Measurements from ENCODE around the gene SEMA3E.
"Not testable (repeated sequence)": the region's sequence is repeated elsewhere in the genome, so short reads cannot be mapped to it uniquely, and the experiment has no call there.

Gene SEMA3E

DNA sequence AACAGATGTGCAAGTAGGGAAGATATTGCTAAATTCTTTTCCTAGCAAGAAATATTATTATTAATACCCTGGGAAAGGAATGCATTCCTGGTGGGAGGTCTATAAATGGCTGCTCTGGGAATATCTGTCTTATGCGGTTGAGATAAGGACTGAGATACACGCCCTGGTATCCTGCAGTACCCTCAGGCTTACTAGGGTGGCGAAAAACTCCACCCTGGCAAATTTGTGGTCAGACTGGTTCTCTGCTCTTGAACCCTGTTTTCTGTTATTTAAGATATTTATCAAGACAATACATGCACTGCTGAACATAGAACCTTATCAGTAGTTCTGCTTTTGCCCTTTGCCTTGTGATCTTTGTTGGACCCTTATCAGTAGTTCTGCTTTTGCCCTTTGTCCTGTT is 96.4 kb downstream of the SEMA3E start:
- not testable (repeated sequence) for DNase-seq

GRCh38 chr7:83550100-83550499 is 98.8 kb downstream of the SEMA3E start:
- no peak for DNase-seq

- DNase-seq = no peak
These were observed 100.7 kb downstream of the SEMA3E start for GRCh38 chr7:83548250-83548649.

DNA sequence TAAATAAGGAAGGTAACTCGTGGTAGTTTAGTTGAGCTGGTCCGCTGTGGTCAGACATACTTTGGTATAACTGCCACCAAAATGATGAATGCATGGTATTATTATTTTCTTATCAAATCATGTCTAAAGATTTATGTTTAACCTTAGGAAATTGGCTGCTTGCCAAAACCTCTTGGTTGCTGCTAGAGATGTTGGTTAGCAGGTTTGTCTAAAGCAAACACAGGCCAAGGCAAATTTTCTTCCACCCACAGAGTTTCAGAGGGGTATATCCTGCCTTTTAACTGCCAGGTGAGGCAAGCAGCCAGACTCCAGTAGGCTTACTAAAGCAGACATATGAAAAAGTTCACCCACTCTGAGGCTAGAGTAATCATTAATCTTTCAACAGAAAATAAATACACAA is 101.4 kb downstream of the SEMA3E start:
- no peak for DNase-seq

DNA sequence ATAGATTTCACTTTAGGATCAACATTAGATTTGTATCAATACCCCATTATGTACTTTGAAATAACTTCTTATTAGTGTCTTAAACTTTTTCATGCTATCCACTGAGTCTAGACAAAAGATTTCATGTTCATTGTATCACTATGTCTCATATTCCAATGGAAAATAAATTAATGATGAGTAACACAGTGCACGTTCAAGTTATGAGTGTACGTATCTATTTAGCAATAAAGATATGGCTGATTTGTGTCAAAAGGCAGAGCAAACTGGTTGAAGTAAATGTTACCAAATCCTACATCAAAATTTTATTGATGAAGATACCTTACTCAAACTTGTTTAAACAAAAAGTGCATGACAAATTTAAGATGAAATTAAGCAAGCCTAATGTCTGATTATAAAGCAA is 102.4 kb downstream of the SEMA3E start:
- no peak for DNase-seq

- DNase-seq = no peak
These were observed 107.6 kb downstream of the SEMA3E start for GRCh38 chr7:83541187-83541960.

- no peak for DNase-seq
These were observed 114.5 kb downstream of the SEMA3E start for GRCh38 chr7:83534488-83534887.

- DNase-seq = no peak
These were observed 116.7 kb downstream of the SEMA3E start for GRCh38 chr7:83532219-83532618.

GRCh38 chr7:83531766-83532165 is 117.2 kb downstream of the SEMA3E start:
- DNase-seq = no peak

DNA sequence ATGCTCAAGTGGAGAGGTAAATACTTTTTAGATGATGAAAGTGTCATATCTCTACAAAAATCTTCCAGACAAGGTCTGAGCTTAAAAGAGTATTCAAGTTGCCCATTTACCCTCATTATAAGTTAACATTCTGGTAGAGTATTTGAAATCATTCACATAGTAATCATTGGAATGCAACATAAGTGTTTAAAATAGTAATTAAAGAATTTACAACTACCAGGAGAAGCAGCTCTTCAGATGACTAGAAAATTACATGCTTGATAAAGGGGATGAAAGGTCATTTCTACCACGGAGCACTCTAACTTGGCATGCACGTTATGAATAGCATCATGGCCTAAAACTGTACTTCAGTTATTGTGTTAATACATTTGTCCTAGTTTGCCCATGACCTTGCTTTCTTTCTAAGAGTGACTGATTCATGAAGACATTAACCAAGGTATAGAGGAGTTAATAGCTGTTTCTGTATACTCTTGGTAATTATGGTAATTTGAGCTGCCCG is 120.0 kb downstream of the SEMA3E start:
- DNase-seq = no peak

- DNase-seq = no peak
These were observed 124.5 kb downstream of the SEMA3E start for GRCh38 chr7:83524277-83525075.

DNA sequence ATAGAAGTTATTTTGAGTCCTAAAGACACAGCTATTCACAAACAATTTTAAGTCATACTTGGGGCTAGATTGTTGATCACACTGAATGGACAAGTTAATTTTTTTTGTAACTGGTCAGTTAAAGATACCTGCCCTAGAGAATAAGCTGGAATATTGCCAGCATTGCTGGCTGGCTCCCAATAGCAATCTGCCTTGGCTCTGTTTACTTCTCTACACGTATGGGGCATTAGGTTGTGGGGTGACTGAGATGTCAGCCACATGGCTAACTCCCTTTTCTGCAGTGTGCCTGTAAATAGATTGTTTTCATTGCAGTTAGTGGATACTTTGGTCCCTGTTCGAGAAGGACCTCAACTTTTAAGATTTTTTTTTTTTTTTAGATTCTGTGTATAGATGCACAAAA is 128.2 kb downstream of the SEMA3E start:
- DNase-seq = no peak

- DNase-seq = no peak
These were observed 129.7 kb downstream of the SEMA3E start for GRCh38 chr7:83519240-83519639.

DNA sequence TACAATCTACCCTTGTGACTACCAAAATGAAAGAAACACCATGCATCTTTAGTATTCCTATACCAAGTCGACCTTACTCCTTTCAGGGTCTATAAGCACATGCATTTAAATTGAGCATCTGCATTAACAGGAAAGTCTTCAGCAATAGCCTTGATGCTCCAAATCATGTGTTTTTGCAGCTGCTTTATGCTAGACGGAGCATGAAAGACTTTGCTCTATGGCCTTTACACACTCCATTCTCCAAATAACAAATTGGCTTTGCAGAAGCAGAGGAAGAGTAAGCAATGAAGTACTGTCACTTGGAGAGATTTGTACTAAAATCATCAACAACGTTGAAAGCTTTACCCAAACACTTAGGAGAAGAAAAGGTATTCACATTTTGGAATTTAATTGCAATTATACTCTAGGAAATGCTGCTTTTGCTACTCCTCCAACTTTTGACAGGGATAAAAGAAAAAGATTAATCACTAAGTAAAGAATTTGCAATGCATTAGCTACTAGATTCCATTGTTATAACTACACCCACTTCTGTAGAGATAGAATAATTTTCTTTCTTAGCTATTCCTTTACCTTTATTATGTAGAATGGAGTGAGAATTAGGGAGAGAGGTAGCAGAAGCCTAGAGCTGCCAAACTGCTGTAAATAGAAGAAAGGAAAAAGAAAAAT is 131.8 kb downstream of the SEMA3E start:
- DNase-seq = no peak

- DNase-seq = no peak
These were observed 134.0 kb downstream of the SEMA3E start for GRCh38 chr7:83514977-83515376.

- DNase-seq = no peak
These were observed 139.5 kb downstream of the SEMA3E start for GRCh38 chr7:83509255-83510021.

GRCh38 chr7:83504330-83504729 is 144.6 kb downstream of the SEMA3E start:
- no peak for DNase-seq

- DNase-seq = no peak
These were observed 146.3 kb downstream of the SEMA3E start for GRCh38 chr7:83502636-83503035.

- no peak for DNase-seq
These were observed 154.3 kb downstream of the SEMA3E start for GRCh38 chr7:83494683-83495082.

DNA sequence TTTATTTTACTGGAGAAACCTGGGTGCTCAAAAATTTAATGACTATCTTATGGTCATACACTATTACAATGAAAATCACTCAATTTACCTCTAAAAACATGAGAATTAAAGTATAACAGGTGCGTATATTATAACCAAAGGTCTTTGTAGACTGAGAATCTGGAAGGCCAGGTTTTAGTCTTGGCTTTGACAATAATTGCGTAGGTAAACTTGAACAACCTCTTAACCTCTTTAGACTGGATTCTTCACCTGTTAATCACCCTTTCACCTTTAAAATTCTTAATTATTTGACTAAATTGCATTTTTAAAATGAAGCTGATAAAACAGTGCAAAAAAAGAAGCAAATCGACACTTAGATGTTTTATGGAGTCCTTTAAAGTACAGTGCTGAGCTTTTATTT is 156.1 kb downstream of the SEMA3E start:
- no peak for DNase-seq

- no peak for DNase-seq
These were observed 161.1 kb downstream of the SEMA3E start for GRCh38 chr7:83487801-83488200.

DNA sequence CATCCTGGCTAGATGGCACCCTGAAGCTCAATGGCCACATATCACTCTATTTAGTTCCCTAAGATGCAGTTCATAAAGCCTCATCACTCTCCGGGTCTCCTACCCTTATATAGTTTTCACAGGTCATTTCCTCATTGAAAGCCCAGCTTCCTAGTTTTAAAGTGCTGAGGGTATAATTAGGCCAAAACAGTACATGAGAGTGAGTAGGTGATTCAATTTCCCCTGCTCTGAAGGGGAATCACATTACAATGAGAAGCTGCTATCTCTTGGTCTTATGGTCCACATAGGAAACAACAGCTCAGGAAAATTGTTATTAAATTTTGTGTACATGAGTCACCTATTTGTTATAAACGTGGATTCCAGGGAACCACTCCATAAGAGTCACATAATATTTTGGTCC is 162.0 kb downstream of the SEMA3E start:
- DNase-seq = no peak

GRCh38 chr7:83486536-83486935 is 162.4 kb downstream of the SEMA3E start:
- no peak for DNase-seq

All from NCI-H524 (cell line).